Measurements from ENCODE around the gene KRT33A. TPM values are rescaled to one million over a fixed set of nuclear protein-coding genes. Genes with fewer than 3 reads are reported as not detected.

KRT33A gene
- total RNA-seq, 1 donor from 2014 or later, result not detected

DNA sequence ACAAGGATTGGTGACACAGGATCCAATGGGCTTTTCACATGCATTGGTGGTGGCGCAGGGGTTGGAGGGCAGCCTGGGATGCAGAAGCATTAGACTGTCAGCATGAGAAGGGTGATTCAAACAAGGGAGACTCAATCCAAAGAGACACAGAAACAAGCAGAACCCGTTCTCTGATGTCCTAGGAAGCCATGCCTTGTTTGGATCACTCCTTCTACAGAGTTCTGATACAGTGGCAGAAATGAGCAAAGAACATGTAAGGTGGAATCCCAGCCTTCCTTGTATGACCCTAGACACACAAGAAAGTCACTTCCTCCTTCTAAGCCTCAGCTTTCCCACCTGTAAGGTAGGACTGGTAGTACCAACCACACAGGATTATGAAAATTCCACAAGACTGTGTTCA, 13.3 kb upstream of the KRT33A start:
- DNase-seq (ENCODE audit: low spot score), result no peak
- H3K27me3 Mint-ChIP-seq (ENCODE audit: unreplicated experiment), result peaks cover 2% of the 10 kb centered on the region
- H3K36me3 Mint-ChIP-seq (ENCODE audit: low read depth, unreplicated experiment), result no peaks in the 10 kb centered on the region
- no peaks in the 10 kb centered on the region for H3K4me1 Mint-ChIP-seq (ENCODE audit: unreplicated experiment)
- TF ChIP-seq, protein P1, sequence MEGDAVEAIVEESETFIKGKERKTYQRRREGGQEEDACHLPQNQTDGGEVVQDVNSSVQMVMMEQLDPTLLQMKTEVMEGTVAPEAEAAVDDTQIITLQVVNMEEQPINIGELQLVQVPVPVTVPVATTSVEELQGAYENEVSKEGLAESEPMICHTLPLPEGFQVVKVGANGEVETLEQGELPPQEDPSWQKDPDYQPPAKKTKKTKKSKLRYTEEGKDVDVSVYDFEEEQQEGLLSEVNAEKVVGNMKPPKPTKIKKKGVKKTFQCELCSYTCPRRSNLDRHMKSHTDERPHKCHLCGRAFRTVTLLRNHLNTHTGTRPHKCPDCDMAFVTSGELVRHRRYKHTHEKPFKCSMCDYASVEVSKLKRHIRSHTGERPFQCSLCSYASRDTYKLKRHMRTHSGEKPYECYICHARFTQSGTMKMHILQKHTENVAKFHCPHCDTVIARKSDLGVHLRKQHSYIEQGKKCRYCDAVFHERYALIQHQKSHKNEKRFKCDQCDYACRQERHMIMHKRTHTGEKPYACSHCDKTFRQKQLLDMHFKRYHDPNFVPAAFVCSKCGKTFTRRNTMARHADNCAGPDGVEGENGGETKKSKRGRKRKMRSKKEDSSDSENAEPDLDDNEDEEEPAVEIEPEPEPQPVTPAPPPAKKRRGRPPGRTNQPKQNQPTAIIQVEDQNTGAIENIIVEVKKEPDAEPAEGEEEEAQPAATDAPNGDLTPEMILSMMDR (IDR thresholded peaks at IDR 0.05; ENCODE audit: unreplicated experiment), result no peak
- no peaks in the 10 kb centered on the region for H3K9me3 Mint-ChIP-seq (ENCODE audit: unreplicated experiment)
- H3K4me3 Mint-ChIP-seq (ENCODE audit: unreplicated experiment), result no peak overlapping the region
- H3K27ac Mint-ChIP-seq (ENCODE audit: unreplicated experiment), result no peak overlapping the region

DNA sequence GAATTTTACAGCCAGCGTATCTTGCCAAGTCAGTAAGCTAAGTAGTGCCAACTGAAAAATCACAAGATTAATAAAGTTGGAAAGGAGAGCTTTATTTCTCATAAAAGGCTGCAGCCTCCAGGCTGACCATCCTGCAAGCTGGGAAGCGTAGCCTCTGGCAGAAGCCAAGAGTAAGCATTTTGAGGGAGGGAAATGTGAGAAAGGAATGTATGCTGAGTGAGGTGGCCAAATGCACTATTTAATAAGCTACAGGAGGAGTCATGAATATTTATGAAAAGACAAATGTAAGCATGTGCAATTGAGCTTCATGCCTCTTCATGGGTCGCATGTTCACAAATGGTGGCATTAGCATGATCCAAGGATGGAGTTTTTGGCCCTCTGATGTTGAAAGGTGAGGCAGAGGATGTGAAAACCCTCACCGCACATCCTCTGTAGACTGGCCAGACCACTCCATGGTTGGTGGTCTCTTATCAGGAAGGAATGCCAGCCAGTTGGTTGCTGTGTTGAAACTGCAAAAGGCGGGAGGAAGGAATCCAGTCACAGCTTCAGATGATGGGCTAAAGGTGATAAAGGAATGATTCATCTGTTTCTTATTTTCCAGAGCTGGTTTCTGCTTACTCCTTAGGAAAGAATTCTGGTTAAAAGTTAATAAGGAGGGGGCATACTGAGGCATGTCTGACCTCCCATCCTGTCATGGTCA, 9.8 kb upstream of the KRT33A start:
- Mint-ChIP-seq H3K36me3 (ENCODE audit: low read depth, unreplicated experiment) (no peaks in the 10 kb centered on the region), H3K27ac (ENCODE audit: unreplicated experiment) (no peak overlapping the region), H3K4me1 (ENCODE audit: unreplicated experiment) (no peaks in the 10 kb centered on the region), H3K9me3 (ENCODE audit: unreplicated experiment) (no peaks in the 10 kb centered on the region), H3K4me3 (ENCODE audit: unreplicated experiment) (no peak overlapping the region), H3K27me3 (ENCODE audit: unreplicated experiment) (peaks cover 2% of the 10 kb centered on the region)
- TF ChIP-seq, protein P1 (IDR thresholded peaks at IDR 0.05; ENCODE audit: unreplicated experiment), result no peak
- no peak for DNase-seq (ENCODE audit: low spot score)

- Mint-ChIP-seq H3K36me3 (ENCODE audit: low read depth, unreplicated experiment) (no peaks in the 10 kb centered on the region), H3K4me3 (ENCODE audit: unreplicated experiment) (no peak overlapping the region), H3K27ac (ENCODE audit: unreplicated experiment) (no peak overlapping the region), H3K4me1 (ENCODE audit: unreplicated experiment) (no peaks in the 10 kb centered on the region), H3K9me3 (ENCODE audit: unreplicated experiment) (no peaks in the 10 kb centered on the region), H3K27me3 (ENCODE audit: unreplicated experiment) (no peaks in the 10 kb centered on the region)
- TF ChIP-seq, protein P1 (IDR thresholded peaks at IDR 0.05; ENCODE audit: unreplicated experiment), result no peak
- no peak for DNase-seq (ENCODE audit: low spot score)
Measured at GRCh38 chr17:41354536-41354935, 3.9 kb upstream of the KRT33A start.

- no peaks in the 10 kb centered on the region for H3K9me3 Mint-ChIP-seq (ENCODE audit: unreplicated experiment)
- H3K27ac Mint-ChIP-seq (ENCODE audit: unreplicated experiment), result no peak overlapping the region
- DNase-seq (ENCODE audit: low spot score), result peak; percentile 20
- H3K4me3 Mint-ChIP-seq (ENCODE audit: unreplicated experiment), result no peak overlapping the region
- TF ChIP-seq, protein P1 (IDR thresholded peaks at IDR 0.05; ENCODE audit: unreplicated experiment), result no peak
- no peaks in the 10 kb centered on the region for H3K36me3 Mint-ChIP-seq (ENCODE audit: low read depth, unreplicated experiment)
- no peaks in the 10 kb centered on the region for H3K27me3 Mint-ChIP-seq (ENCODE audit: unreplicated experiment)
- H3K4me1 Mint-ChIP-seq (ENCODE audit: unreplicated experiment), result no peaks in the 10 kb centered on the region
Measured at GRCh38 chr17:41352597-41353366, 2.2 kb upstream of the KRT33A start.

DNA sequence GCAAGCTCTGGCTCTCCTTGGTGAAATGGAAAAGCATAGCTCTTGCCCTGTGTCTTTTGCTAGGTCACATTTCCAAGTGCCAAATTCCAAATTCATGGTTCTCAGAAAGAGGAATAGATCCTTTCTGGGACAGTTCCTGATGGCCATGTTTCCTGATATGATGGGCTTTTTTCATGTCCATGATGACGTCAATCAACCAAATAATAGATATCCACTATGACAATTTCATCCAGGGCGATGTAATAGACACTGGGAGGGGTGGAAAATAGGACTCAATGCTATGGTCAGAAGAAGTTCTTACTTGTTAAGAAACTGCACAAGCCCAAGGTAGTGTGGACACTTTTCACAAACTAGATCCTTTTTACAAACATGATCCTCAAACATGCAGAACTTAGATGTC, 549 bp upstream of the KRT33A start:
- Mint-ChIP-seq H3K4me3 (ENCODE audit: unreplicated experiment) (no peak overlapping the region), H3K27ac (ENCODE audit: unreplicated experiment) (no peak overlapping the region), H3K9me3 (ENCODE audit: unreplicated experiment) (no peaks in the 10 kb centered on the region), H3K27me3 (ENCODE audit: unreplicated experiment) (no peaks in the 10 kb centered on the region), H3K4me1 (ENCODE audit: unreplicated experiment) (no peaks in the 10 kb centered on the region), H3K36me3 (ENCODE audit: low read depth, unreplicated experiment) (no peaks in the 10 kb centered on the region)
- TF ChIP-seq, protein P1 (IDR thresholded peaks at IDR 0.05; ENCODE audit: unreplicated experiment), result no peak
- no peak for DNase-seq (ENCODE audit: low spot score)

Data from endothelial cell (in vitro differentiated cells).